Breast epithelium (tissue), 3 donors: ENCODE results near the gene KNSTRN.

Experiments
- CTCF ChIP-seq, 3 donors: fragments of 450-650 bp; IDR thresholded peaks; one replicate each; pipeline ENCODE4 v1.5.1; 2016 to 2017; ENCODE audit warnings: antibody characterized with exemption in 3 of 3, mild to moderate bottlenecking in 3 of 3, moderate library complexity in 3 of 3
- POLR2A ChIP-seq: fragments of 450-650 bp; IDR thresholded peaks from one replicate; pipeline ENCODE4 v1.6.1; 2016; ENCODE audit warnings: antibody characterized with exemption, mild to moderate bottlenecking, moderate library complexity

GRCh38 chr15:40398413-40398873, 15.9 kb downstream of the KNSTRN start:
- TF ChIP-seq POLR2A (no peak), CTCF (IDR thresholded peaks at IDR 0.05) (no peak)
